Fibroblast of skin of right biceps (primary cell): ENCODE data around the gene PPRC1.

Experiments
- DNase-seq: peaks from one replicate; pipeline ENCODE4 v3.0.0-alpha.2; 2013

The PPRC1 gene

GRCh38 chr10:102196893-102197292, 64.1 kb downstream of the PPRC1 start:
- no peak for DNase-seq

- DNase-seq, result no peak
Observed at GRCh38 chr10:102198027-102198426, 65.2 kb downstream of the PPRC1 start.
